Measurements from ENCODE around the gene VAMP2. TPM values are rescaled to one million over a fixed set of nuclear protein-coding genes. Genes with fewer than 3 reads are reported as not detected.

Gene VAMP2
- total RNA-seq, 1 donor from 2014 or later = 2.1 TPM

DNA sequence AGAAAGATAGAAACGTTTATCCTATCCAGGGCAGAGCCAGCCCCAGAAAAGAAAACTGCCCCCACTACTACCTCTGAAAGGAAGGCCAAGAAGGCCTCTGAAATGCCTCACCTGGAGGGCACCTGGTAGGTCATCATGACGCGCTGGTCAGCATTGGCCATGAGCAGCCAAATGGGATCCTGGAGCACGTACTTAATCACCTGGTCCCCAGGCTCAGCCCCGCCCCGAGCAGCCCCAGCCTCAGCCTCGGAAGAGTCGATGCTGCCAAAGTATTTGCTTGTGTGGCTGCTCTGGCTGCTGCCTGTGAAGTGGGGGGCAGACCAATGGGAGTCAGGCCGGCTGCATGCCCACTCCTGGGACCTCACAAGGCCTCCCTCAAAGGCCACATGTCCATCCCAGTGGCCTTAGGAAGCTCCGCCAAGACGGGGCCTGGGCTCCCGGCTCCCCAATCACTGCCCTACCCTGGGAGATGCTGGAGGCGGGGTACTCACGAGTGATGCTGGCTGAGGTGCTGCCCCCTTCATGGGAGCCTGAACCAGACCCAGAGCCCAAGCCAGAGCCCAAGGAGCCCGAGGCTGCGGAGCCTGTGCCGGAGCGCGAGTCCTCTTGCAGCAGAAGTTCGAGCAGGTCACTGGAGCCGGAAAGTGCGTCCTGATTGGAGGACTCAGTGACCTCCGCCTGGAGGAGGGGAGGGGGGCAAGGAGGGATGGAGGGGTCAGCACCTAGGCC, 20.4 kb downstream of the VAMP2 start:
- peaks cover 59% of the 10 kb centered on the region for H3K36me3 ChIP-seq (ENCODE audit: control insufficient read depth, insufficient read depth, low read length)
- no peaks in the 10 kb centered on the region for H3K27me3 ChIP-seq (ENCODE audit: control insufficient read depth, insufficient read depth, low read length)
- DNase-seq (ENCODE audit: low read depth) (no peak), FAIRE-seq (no peak)
- TF ChIP-seq CTCF (IDR thresholded peaks at IDR 0.05; ENCODE audit: insufficient read depth, low read length, severe bottlenecking) = no peak
- no peak overlapping the region for H3K4me3 ChIP-seq (ENCODE audit: low read depth, low read length)

- DNase-seq (ENCODE audit: low read depth) = no peak
- H3K27me3 ChIP-seq (ENCODE audit: control insufficient read depth, insufficient read depth, low read length) = no peaks in the 10 kb centered on the region
- TF ChIP-seq CTCF (IDR thresholded peaks at IDR 0.05; ENCODE audit: insufficient read depth, low read length, severe bottlenecking) = no peak
- FAIRE-seq = no peak
- no peak overlapping the region for H3K4me3 ChIP-seq (ENCODE audit: low read depth, low read length)
- H3K36me3 ChIP-seq (ENCODE audit: control insufficient read depth, insufficient read depth, low read length) = peaks cover 53% of the 10 kb centered on the region
These were observed 21.0 kb downstream of the VAMP2 start for GRCh38 chr17:8141741-8142140.

DNA sequence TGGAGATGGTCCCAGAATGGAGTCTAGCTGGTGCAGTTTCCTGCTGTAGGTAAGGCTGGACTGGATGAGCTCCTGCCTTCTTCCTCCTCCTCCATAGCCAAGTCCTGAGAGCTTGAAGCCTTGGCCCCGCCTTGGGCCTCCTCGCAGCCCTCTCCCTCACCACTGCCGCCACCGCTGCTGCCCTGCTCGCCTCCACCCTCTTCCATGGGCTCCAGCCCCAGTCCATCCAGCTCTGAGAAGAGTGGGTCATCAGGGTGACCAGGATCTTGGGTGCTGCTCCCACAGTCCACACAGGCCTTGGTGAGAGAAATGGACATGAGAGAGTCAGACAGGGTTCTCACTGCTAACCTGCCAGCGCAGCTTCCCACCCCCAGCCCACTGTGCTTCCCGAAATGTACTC, 21.7 kb downstream of the VAMP2 start:
- FAIRE-seq = no peak

DNA sequence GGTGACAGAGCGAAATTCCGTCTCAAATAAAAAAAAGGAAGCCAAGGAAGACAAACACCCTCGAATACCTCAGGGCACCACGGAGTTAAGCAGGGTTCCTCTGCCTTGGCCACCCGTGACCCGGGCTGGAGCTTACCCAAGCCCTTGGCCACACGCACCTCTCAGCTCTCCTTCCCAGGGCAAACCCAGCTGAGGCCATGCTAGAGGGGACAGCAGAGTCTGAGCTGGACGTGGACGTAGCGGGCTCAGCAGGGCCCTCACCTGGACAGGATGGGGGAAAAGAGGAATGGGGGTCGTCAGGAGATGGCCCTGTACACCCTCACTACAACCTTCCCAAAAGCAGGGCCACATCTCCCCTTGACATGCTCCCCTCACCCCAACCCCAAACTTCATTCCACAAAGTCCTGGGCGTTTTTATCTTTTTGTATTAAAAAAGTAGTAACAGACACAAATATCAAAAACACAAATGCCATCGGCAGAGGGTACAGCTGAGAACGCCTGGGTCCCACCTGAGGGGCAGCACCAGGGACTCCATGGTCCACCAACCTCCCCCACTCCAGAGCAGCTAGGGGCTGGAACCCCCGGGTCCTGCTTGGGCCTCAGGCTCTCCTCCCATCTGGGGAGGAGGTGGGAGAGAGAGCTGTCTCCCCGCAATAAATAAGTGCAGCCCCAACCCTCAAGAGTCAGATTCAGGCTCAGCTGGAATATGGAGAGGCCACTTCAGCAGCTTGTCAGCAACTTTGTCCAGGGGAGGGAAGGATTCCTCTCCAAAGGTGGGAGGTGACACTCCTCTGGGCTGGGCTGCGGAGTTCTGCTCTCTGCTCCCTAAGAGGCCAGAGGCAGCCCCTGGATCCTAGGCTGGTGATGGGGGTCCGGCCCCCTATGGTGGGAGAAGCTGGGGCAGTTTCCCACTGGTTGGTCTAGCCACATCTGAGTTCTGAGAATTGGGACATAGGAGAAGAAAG, 22.4 kb downstream of the VAMP2 start:
- TF ChIP-seq CTCF (IDR thresholded peaks at IDR 0.05; ENCODE audit: insufficient read depth, low read length, severe bottlenecking) = no peak
- peaks cover 40% of the 10 kb centered on the region for H3K36me3 ChIP-seq (ENCODE audit: control insufficient read depth, insufficient read depth, low read length)

More for the DNA sequence above, 21.7 kb downstream of the VAMP2 start:
- Histone ChIP-seq H3K27me3 (ENCODE audit: control insufficient read depth, insufficient read depth, low read length) (no peaks in the 10 kb centered on the region), H3K36me3 (ENCODE audit: control insufficient read depth, insufficient read depth, low read length) (peaks cover 46% of the 10 kb centered on the region), H3K4me3 (ENCODE audit: low read depth, low read length) (no peak overlapping the region)
- TF ChIP-seq CTCF (IDR thresholded peaks at IDR 0.05; ENCODE audit: insufficient read depth, low read length, severe bottlenecking) = no peak
- no peak for DNase-seq (ENCODE audit: low read depth)

DNA sequence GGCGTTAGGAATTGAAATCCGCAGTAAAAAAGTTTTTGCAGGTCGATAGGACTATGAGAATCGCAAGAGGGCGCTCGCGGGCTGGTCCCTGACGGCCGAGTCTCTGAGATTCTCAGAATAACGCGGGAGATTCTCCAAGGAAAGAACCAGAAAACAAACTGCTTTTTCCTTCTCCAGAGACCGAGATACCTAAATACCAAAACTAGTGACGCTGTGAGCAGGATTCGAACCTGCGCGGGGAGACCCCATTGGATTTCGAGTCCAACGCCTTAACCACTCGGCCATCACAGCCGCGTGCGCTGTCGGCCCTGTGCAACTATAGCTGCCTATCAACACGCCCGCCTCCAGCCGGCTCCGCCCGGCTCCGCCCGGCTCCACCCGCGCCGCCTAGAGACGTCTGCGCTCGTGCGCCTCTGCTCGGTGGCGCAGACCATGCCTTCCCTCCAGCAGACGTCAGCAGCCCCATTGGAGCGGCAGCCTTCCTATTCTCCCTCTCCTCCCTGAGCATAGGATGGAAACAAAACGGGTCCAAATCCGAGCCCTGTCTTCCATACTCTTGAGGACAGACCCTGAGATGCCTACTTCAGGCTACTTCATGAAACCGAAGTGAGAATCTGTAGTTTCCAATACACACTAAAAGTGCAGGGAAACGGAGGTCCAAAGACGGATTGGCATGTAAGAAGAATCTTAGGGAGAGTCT, 23.9 kb downstream of the VAMP2 start:
- Histone ChIP-seq H3K4me3 (ENCODE audit: low read depth, low read length) (peak overlapping the region; percentile 14), H3K27me3 (ENCODE audit: control insufficient read depth, insufficient read depth, low read length) (no peaks in the 10 kb centered on the region), H3K36me3 (ENCODE audit: control insufficient read depth, insufficient read depth, low read length) (peaks cover 29% of the 10 kb centered on the region)
- TF ChIP-seq CTCF (IDR thresholded peaks at IDR 0.05; ENCODE audit: insufficient read depth, low read length, severe bottlenecking) = peak; percentile 87
- FAIRE-seq = no peak
- DNase-seq (ENCODE audit: low read depth) = peak; percentile 95

More for the DNA sequence above, 22.4 kb downstream of the VAMP2 start:
- no peak overlapping the region for H3K4me3 ChIP-seq (ENCODE audit: low read depth, low read length)
- FAIRE-seq (no peak), DNase-seq (ENCODE audit: low read depth) (no peak)
- no peaks in the 10 kb centered on the region for H3K27me3 ChIP-seq (ENCODE audit: control insufficient read depth, insufficient read depth, low read length)

All from bronchial epithelial cell (primary cell).